ENCODE measurements around the gene PLA2G4F.

DNA sequence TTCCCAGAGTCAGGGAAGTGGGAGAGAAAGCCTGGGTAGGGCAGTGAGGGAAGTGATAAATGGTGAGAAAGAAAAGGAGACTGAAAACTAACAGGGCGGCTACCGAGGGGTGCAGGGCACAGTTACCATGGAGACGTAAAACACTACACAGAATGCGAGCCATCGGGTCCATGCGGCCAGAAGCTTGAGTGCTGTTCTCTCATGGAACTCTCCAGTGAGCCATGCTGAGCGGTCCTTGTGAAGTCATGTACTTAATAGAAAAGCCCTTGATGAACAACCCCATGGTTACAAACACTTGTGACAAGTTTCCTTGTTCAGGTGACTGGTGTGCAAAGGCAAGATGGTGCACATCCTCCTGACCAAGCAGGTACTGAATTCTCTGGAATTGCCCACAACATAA lies 3.7 kb upstream of the PLA2G4F start:
- TF ChIP-seq, protein P1, sequence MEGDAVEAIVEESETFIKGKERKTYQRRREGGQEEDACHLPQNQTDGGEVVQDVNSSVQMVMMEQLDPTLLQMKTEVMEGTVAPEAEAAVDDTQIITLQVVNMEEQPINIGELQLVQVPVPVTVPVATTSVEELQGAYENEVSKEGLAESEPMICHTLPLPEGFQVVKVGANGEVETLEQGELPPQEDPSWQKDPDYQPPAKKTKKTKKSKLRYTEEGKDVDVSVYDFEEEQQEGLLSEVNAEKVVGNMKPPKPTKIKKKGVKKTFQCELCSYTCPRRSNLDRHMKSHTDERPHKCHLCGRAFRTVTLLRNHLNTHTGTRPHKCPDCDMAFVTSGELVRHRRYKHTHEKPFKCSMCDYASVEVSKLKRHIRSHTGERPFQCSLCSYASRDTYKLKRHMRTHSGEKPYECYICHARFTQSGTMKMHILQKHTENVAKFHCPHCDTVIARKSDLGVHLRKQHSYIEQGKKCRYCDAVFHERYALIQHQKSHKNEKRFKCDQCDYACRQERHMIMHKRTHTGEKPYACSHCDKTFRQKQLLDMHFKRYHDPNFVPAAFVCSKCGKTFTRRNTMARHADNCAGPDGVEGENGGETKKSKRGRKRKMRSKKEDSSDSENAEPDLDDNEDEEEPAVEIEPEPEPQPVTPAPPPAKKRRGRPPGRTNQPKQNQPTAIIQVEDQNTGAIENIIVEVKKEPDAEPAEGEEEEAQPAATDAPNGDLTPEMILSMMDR (IDR thresholded peaks at IDR 0.05) = no peak
- TF ChIP-seq POLR2A (IDR thresholded peaks at IDR 0.05) = no peak
